ENCODE measurements around the gene RNFT2.
"Not testable (repeated sequence)": the region's sequence is repeated elsewhere in the genome, so short reads cannot be mapped to it uniquely, and the experiment has no call there.

Gene RNFT2

GRCh38 chr12:116745554-116745953 is 7.4 kb downstream of the RNFT2 start:
- no peak for FAIRE-seq

DNA sequence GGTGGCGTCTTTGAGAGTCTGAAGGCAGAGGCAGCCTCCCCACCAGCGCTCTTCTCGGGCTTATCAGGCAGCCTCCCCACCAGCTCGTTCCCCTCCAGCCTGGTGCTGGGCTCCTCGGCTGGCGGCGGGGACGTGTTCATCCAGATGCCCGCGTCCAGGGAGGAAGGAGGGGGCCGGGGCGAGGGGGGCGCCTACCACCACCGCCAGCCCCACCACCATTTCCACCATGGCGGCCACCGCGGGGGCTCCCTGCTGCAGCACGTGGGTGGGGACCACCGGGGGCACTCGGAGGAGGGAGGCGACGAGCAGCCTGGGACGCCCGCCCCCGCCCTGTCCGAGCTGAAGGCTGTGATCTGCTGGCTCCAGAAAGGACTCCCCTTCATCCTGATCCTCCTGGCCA is 11.8 kb downstream of the RNFT2 start:
- FAIRE-seq = no peak

GRCh38 chr12:116750298-116750697 is 12.2 kb downstream of the RNFT2 start:
- no peak for FAIRE-seq

DNA sequence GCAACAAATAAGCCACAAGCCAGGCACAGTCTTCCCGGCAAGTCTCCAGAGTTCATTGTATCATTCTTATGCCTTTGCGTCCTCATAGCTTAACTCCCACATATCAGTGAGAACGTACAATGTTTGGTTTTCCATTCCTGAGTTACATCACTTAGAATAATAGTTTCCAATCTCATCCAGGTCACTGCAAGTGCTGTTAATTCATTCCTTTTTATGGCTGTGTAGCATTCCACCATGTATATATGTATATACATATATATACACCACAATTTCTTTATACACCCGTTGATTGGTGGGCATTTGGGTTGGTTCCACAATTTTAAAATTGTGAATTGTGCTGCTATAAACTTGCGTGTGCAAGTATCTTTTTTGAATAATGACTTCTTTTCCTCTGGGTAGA is 16.0 kb downstream of the RNFT2 start:
- not testable (repeated sequence) for FAIRE-seq

- FAIRE-seq = not testable (repeated sequence)
Observed at GRCh38 chr12:116754783-116755182, 16.7 kb downstream of the RNFT2 start.

GRCh38 chr12:116759783-116760621 is 21.9 kb downstream of the RNFT2 start:
- FAIRE-seq = no peak

DNA sequence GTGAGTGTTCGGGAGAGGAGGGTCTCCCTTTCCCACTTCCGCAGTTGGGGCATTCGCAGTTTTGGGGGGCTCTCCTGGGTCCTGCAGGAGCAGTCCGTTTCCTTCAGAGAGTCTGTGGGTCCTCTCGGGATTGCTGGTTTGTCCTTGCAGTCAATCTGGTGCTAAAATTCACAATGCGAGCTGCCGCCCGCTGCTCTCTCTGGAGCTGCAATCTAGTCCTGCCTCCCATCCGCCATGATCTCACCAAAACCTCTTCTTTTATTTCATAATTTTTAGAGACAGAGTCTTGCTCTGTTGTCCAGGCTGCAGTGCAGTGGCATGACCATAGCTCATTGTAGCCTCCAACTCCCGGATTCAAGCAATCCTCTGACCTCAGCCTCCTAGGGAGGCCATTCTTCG is 22.5 kb downstream of the RNFT2 start:
- FAIRE-seq = no peak

DNA sequence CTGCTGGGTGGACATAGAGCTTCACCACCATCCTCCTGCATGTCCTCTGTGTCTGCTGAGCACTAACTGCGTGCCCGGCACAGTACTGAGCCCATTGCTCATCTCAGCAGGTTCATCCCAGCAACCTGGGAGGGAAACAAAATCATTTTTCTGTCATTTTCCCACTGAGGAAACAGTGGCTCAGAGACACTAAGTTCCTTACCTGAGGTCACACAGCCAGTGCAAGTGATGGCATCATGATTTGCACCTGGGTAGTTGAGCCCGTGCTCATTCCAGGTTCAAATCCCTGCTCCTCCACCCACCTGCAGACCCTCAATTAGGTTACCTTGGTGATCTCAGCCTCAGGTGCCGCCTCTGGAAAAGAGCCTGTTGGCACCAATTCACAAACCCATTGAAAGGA is 23.4 kb downstream of the RNFT2 start:
- no peak for FAIRE-seq

DNA sequence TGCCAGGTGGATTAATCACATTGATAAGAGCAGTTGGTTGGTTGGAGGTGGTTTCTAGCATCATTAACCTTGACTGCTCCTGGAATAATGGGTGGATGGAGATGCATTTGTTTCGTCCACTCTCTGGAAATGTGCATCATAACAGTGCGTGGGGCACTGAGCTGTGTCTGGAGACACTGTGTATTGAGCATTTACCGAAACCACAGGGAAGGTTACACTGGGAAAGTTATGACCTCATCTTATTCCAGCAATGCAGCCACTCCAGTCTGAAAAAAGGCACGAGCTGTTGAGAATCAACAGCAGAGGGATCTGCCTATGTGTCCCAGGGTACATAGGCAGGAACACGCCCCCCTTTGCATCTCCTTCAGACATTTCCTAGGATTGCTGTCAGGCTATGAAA is 27.2 kb downstream of the RNFT2 start:
- no peak for FAIRE-seq

DNA sequence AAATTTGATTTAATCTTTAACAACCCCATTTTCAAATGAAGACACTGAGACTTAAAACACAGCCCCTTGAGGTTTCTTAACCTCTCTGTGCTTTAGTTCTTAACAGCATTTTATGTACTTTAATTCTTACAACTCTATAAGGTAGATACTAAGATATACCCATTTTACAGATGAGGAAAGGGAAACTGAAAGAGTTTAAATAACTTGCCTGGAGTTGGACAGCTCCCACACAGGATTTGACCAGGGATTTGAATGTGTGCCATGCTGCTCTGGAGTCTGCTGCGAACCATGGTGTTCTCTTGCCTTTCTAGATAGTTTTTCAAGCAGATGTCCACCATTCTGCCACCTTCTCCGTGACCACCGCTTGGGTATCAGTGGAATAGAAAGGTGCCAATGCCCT is 28.2 kb downstream of the RNFT2 start:
- FAIRE-seq = no peak

DNA sequence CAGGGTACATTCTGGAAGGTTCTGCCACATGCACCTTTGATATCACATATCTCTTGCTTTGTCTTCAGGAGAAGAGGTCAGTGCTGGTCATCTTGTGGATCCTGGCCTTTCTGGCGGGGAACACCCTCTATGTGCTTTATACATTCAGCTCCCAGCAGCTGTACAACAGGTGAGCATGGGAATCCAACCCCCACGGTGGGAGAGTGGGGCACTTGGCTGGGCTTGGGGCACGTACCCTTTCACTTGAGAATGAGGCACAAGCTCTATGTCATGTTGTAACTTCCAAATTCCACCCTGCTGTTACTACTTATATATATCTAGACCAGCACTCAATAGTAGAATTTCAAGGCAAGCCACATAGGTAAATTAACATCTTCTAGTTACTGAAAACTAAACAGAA is 28.6 kb downstream of the RNFT2 start:
- FAIRE-seq = no peak

GRCh38 chr12:116771651-116772050 is 33.5 kb downstream of the RNFT2 start:
- FAIRE-seq = no peak

- FAIRE-seq = no peak
Observed at GRCh38 chr12:116773276-116773731, 35.2 kb downstream of the RNFT2 start.

GRCh38 chr12:116774020-116774419 is 35.9 kb downstream of the RNFT2 start:
- no peak for FAIRE-seq

DNA sequence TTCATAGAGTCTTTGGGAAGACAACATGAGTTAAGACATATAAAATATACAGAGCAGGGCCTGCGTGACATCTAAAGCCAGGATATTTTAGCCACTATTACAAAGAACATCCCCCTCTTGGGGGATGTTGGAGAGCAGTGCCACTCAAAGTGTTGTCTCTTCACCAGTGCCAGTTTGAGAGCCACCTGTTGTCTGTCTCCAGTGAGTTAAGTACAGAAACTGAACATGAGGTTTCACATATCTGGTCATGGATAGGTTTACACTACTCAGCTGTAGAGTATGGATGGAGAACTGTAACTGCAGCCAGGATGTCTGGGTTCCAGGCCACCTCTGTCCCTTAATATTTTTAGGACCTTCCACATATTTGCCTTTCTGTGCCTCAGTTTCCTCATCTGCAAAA is 39.1 kb downstream of the RNFT2 start:
- FAIRE-seq = no peak

- FAIRE-seq = no peak
Observed at GRCh38 chr12:116779597-116779996, 41.5 kb downstream of the RNFT2 start.

DNA sequence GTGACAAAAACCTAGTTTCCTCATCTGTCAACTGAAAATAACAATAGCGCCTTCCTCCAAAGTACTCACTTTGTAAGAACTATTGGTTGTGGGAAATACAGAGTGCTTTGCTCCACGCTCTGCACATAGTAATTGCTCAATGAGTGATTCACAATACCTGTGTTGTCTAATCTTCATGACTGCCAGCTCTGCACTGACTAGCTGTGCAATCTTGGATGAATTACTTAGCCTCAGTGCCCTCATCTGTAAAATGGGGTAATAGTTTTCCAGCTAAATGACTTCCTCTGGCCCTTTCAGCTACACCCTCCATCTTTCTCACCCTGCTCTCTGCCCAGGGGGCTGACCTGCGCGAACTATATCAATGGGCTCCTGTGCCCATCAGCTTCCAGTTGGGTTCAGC is 42.8 kb downstream of the RNFT2 start:
- FAIRE-seq = no peak

GRCh38 chr12:116783525-116784237 is 45.6 kb downstream of the RNFT2 start:
- FAIRE-seq = no peak

DNA sequence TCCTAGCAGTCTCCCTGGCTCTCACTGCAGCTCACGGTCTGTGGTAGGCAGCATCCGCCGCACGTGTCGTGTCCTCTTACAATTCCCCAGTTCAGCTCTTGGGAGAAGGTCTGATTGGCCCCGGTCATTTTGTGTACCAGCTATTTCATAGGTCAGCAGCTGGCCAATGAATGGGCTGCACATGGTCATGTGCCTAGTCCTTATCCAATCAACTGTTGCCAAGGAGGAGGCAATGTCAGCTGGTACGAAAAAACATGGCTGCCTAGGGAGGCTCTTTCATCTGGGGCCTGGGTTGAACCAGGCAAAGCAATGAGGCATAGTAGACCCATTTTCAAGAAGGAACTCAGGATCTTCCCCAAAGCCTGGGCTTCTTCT is 46.1 kb downstream of the RNFT2 start:
- FAIRE-seq = no peak

- not testable (repeated sequence) for FAIRE-seq
Observed at GRCh38 chr12:116789562-116789961, 51.4 kb downstream of the RNFT2 start.

DNA sequence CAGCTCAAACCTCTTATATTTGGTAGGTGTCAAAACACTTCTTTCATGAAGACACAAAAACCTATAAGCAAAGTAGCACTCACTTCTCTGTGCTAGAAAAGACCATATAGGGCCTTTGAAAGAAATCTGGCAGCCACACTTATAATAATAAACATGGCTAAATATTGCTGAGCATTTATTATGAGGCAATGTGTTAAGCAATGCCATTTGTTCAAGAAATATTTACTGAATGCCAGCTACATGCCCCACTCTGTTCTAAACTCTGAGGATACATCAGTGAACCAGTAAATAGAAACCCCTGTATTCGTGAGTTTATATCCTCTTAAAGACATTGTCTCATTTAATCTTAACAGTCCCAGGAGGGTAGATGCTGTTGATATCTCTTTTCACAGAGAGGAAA is 52.0 kb downstream of the RNFT2 start:
- FAIRE-seq = no peak

DNA sequence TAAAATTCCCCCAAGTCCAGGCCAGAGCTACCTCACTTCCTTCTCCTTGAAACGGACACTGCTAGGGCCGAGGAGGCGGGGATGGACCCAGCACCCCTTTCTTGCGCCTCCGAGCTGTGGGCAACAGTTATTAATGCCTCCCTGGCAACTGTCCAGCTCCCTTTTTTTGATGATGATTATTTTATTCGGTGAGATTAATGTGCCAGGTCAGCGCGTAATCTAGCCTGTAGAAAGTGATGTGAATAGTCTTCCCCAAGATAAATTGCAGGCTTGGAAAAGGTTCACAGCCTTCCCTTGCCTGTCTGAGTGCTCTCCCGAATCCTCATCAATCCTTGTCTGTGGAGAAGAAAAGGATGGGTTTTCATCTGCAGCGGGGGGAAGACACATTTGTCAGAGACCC is 54.3 kb downstream of the RNFT2 start:
- no peak for FAIRE-seq

DNA sequence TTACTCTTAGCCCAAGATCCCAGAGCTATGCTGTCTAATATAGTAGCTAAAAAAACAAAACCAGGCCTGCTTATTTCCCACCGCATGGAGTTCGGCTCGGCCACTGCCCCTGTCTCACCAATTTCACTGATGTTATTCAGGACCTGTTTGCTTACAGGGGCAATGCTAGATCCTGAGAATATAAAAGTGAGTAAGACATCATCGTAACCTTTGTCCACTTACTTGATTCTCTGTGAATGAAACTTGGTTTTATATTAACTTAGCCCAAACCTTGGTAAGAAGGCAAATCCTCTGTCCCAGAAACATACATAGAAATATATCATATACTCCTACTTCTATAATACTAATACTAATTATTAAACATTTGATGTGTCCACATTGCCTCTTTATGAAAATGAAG is 56.6 kb downstream of the RNFT2 start:
- no peak for FAIRE-seq

DNA sequence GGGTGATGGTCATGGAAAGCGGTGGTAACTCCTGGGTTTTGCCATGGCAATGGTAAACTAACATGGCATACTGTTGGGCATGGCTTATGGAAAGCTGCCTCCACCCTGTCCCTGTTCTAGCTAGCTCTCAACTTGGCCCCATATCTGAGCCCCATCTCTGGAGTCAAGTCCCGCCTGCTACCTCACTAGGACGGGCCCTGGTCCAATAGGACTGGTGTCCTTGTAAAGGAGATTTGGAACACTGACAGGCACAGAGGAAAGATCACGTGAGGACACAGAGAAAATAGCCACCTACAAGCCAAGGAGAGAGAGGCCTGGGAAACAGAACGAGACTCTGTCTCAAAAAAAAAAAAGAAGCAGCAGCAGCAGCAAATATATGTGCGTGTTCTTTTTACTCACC is 59.8 kb downstream of the RNFT2 start:
- no peak for FAIRE-seq

Data from TTC549 (cell line).